CD4-positive, alpha-beta T cell treated with Interleukin-21 for 1 hour (primary cell): ENCODE data around the gene ARHGAP25.
"Not testable (repeated sequence)": the region's sequence is repeated elsewhere in the genome, so short reads cannot be mapped to it uniquely, and the experiment has no call there.

Experiments used
- DNase-seq: peaks from one replicate; pipeline ENCODE4 v3.0.0-alpha.2; 2020

ARHGAP25 gene

GRCh38 chr2:68800517-68800916 lies 65.9 kb downstream of the ARHGAP25 start:
- DNase-seq = no peak

- DNase-seq = not testable (repeated sequence)
Observed at GRCh38 chr2:68802161-68802560, 67.5 kb downstream of the ARHGAP25 start.

GRCh38 chr2:68805025-68805424 lies 70.4 kb downstream of the ARHGAP25 start:
- DNase-seq = no peak

- DNase-seq = no peak
Observed at GRCh38 chr2:68806511-68807109, 72.0 kb downstream of the ARHGAP25 start.

- peak; percentile 26 for DNase-seq
Observed at GRCh38 chr2:68807821-68808266, 73.2 kb downstream of the ARHGAP25 start.

GRCh38 chr2:68809324-68810240 lies 75.0 kb downstream of the ARHGAP25 start:
- DNase-seq = no peak

- DNase-seq = no peak
Observed at GRCh38 chr2:68811364-68811763, 76.8 kb downstream of the ARHGAP25 start.

- DNase-seq = no peak
Observed at GRCh38 chr2:68812251-68812650, 77.6 kb downstream of the ARHGAP25 start.

GRCh38 chr2:68813596-68813995 lies 79.0 kb downstream of the ARHGAP25 start:
- DNase-seq = no peak

- no peak for DNase-seq
Observed at GRCh38 chr2:68817306-68817705, 82.7 kb downstream of the ARHGAP25 start.

GRCh38 chr2:68819556-68819955 lies 84.9 kb downstream of the ARHGAP25 start:
- DNase-seq = no peak

- no peak for DNase-seq
Observed at GRCh38 chr2:68822207-68822872, 87.7 kb downstream of the ARHGAP25 start.

GRCh38 chr2:68824831-68825230 lies 90.2 kb downstream of the ARHGAP25 start:
- no peak for DNase-seq

- no peak for DNase-seq
Observed at GRCh38 chr2:68825866-68826265, 91.3 kb downstream of the ARHGAP25 start.

GRCh38 chr2:68827666-68828065 lies 93.1 kb downstream of the ARHGAP25 start:
- no peak for DNase-seq

- DNase-seq = peak; percentile 80
Observed at GRCh38 chr2:68828887-68829708, 94.5 kb downstream of the ARHGAP25 start.

- peak; percentile 30 for DNase-seq
Observed at GRCh38 chr2:68829749-68830148, 95.1 kb downstream of the ARHGAP25 start.

- no peak for DNase-seq
Observed at GRCh38 chr2:68831686-68832232, 97.1 kb downstream of the ARHGAP25 start.

GRCh38 chr2:68832233-68832869 lies 97.7 kb downstream of the ARHGAP25 start:
- DNase-seq = peak; percentile 64

- DNase-seq = no peak
Observed at GRCh38 chr2:68833162-68833561, 98.6 kb downstream of the ARHGAP25 start.

GRCh38 chr2:68834737-68835376 lies 100.2 kb downstream of the ARHGAP25 start:
- DNase-seq = no peak
